OCI-LY3 (cell line): ENCODE results near the gene SEZ6L.

Source experiments
- H2AFZ ChIP-seq: fragments of 200-600, 300-600 bp; shearing (Covaris generic); 2 replicates; pipeline ENCODE4 v1.6.0; 2014; ENCODE audit warnings: antibody characterized with exemption, low read depth, low read length
- H3K27ac ChIP-seq: fragments of 200-600, 300-600 bp; sonication (generic); 2 replicates; pipeline ENCODE4 v1.5.1; 2014; ENCODE audit warnings: mild to moderate bottlenecking, low read length, moderate library complexity, mixed read lengths
- H3K27me3 ChIP-seq: fragments of 200-600, 300-600 bp; sonication (generic); 2 replicates; pipeline ENCODE4 v1.6.1; 2014; ENCODE audit warnings: low read depth, low read length, mixed read lengths
- H3K36me3 ChIP-seq: fragments of 200-600, 300-600 bp; sonication (generic); replicated peaks from 2 replicates; pipeline ENCODE3; 2014; ENCODE audit warnings: low read depth, low read length, mixed read lengths
- H3K4me1 ChIP-seq: fragments of 300-600, 200-600 bp; sonication (generic); 2 replicates; pipeline ENCODE4 v1.6.1; 2014; ENCODE audit warnings: low read length, mixed read lengths
- H3K4me2 ChIP-seq: fragments of 200-600, 300-600 bp; sonication (generic); 2 replicates; pipeline ENCODE4 v1.6.1; 2014; ENCODE audit warnings: low read length, mixed read lengths
- H3K4me3 ChIP-seq: fragments of 300-600, 200-600 bp; sonication (generic); 2 replicates; pipeline ENCODE4 v1.5.1; 2014; ENCODE audit warnings: antibody characterized with exemption, mild to moderate bottlenecking, low read length, moderate library complexity
- H3K79me2 ChIP-seq: fragments of 300-600, 200-600 bp; shearing (Covaris generic); 2 replicates; pipeline ENCODE4 v1.6.1; 2014; ENCODE audit warnings: mild to moderate bottlenecking, low read length, mixed read lengths
- H3K9ac ChIP-seq: fragments of 300-600, 200-600 bp; shearing (Covaris generic); 2 replicates; pipeline ENCODE4 v1.6.0; 2014; ENCODE audit warnings: mild to moderate bottlenecking, low read length, moderate library complexity
- H3K9me3 ChIP-seq: fragments of 200-600, 300-600 bp; shearing (Covaris generic); 2 replicates; pipeline ENCODE4 v1.6.1; 2014; ENCODE audit warnings: low read length, mixed read lengths; ENCODE audit not compliant: insufficient read depth
- H4K20me1 ChIP-seq: fragments of 200-600, 300-600 bp; sonication (generic); 2 replicates; pipeline ENCODE4 v1.6.1; 2016; ENCODE audit warnings: low read length, mixed read lengths; ENCODE audit not compliant: insufficient read depth
- CTCF ChIP-seq: fragments of 200-600, 300-600 bp; sonication (generic); IDR thresholded peaks from 2 replicates; pipeline ENCODE4 v1.5.1; 2014; ENCODE audit warnings: antibody characterized with exemption, low read length, low read depth
- EZH2phosphoT487 ChIP-seq: fragments of 200-600 bp; shearing (Covaris generic); IDR thresholded peaks from 2 replicates; pipeline ENCODE4 v1.6.1; 2018; ENCODE audit warnings: antibody characterized with exemption, mixed run types, low read depth

The SEZ6L gene

GRCh38 chr22:26308467-26308866, 139.2 kb downstream of the SEZ6L start:
- H3K27me3 ChIP-seq: peaks cover 60% of the 10 kb centered on the region
- no peaks in the 10 kb centered on the region; the same call in 1 of the 2 replicates for H4K20me1 ChIP-seq
- H3K4me2 ChIP-seq: no peak overlapping the region
- TF ChIP-seq EZH2phosphoT487 (no peak), CTCF (no peak)
- H3K9ac ChIP-seq: no peak overlapping the region
- H3K4me1 ChIP-seq: no peaks in the 10 kb centered on the region
- H2AFZ ChIP-seq: no peak overlapping the region
- no peaks in the 10 kb centered on the region for H3K79me2 ChIP-seq
- no peak overlapping the region for H3K4me3 ChIP-seq
- no peak overlapping the region for H3K27ac ChIP-seq
- H3K36me3 ChIP-seq: no peaks in the 10 kb centered on the region
- H3K9me3 ChIP-seq: no peaks in the 10 kb centered on the region

- Histone ChIP-seq H3K27me3 (peaks cover 64% of the 10 kb centered on the region), H3K9me3 (no peaks in the 10 kb centered on the region), H2AFZ (no peak overlapping the region), H3K79me2 (no peaks in the 10 kb centered on the region), H3K27ac (no peak overlapping the region), H4K20me1 (no peaks in the 10 kb centered on the region; the same call in 1 of the 2 replicates), H3K36me3 (no peaks in the 10 kb centered on the region), H3K9ac (no peak overlapping the region), H3K4me1 (no peaks in the 10 kb centered on the region), H3K4me2 (no peak overlapping the region), H3K4me3 (no peak overlapping the region)
- TF ChIP-seq EZH2phosphoT487 (no peak), CTCF (no peak)
These were observed 141.4 kb downstream of the SEZ6L start for GRCh38 chr22:26310616-26311015.

- H3K9ac ChIP-seq: no peak overlapping the region
- no peaks in the 10 kb centered on the region for H3K79me2 ChIP-seq
- H3K9me3 ChIP-seq: no peaks in the 10 kb centered on the region
- H2AFZ ChIP-seq: no peak overlapping the region
- H3K4me2 ChIP-seq: no peak overlapping the region
- H3K36me3 ChIP-seq: no peaks in the 10 kb centered on the region
- TF ChIP-seq EZH2phosphoT487 (no peak), CTCF (no peak)
- H4K20me1 ChIP-seq: no peaks in the 10 kb centered on the region; the same call in 1 of the 2 replicates
- H3K4me3 ChIP-seq: no peak overlapping the region
- no peak overlapping the region for H3K27ac ChIP-seq
- H3K4me1 ChIP-seq: no peaks in the 10 kb centered on the region
- peaks cover 58% of the 10 kb centered on the region for H3K27me3 ChIP-seq
These were observed 144.0 kb downstream of the SEZ6L start for GRCh38 chr22:26313291-26313690.

GRCh38 chr22:26314171-26314570, 144.9 kb downstream of the SEZ6L start:
- no peak for TF ChIP-seq EZH2phosphoT487
- TF ChIP-seq CTCF: no peak
- no peaks in the 10 kb centered on the region for H3K79me2 ChIP-seq
- no peak overlapping the region for H3K4me2 ChIP-seq
- no peak overlapping the region for H3K9ac ChIP-seq
- no peaks in the 10 kb centered on the region for H3K36me3 ChIP-seq
- no peak overlapping the region for H3K4me3 ChIP-seq
- H2AFZ ChIP-seq: no peak overlapping the region
- H3K27me3 ChIP-seq: peaks cover 49% of the 10 kb centered on the region
- H3K4me1 ChIP-seq: no peaks in the 10 kb centered on the region
- H3K9me3 ChIP-seq: no peaks in the 10 kb centered on the region
- no peak overlapping the region for H3K27ac ChIP-seq
- H4K20me1 ChIP-seq: no peaks in the 10 kb centered on the region; the same call in 1 of the 2 replicates
